Hematopoietic multipotent progenitor cell treated with erythropoietin and hydrocortisone succinate and interleukin-3 and kit ligand, for 6 days (in vitro differentiated cells): ENCODE results near the gene CEP55.
"Not testable (repeated sequence)": the region's sequence is repeated elsewhere in the genome, so short reads cannot be mapped to it uniquely, and the experiment has no call there.

Source experiments
- DNase-seq: peaks from one replicate; pipeline ENCODE4 v3.0.0-alpha.2; 2015

The CEP55 gene

GRCh38 chr10:93515071-93516005 lies 18.9 kb downstream of the CEP55 start:
- no peak for DNase-seq

DNA sequence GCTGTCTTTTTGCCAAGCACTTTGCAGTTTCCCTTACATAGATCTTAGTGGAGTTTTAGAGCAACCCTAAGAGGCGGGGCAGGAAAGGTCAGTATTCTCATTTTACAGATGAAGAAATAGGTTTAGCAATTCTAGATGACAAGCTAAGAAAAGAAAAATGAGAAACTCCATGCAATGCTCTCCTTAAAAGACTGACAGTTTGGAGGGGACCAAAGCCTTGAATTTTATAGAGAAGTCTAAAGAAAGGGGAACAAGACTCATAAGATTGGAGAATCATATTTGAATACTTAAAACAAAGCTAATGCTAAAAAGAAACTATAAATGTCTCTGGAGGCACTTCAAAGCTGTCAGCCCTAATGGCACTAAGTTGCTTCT lies 19.6 kb downstream of the CEP55 start:
- DNase-seq = no peak

DNA sequence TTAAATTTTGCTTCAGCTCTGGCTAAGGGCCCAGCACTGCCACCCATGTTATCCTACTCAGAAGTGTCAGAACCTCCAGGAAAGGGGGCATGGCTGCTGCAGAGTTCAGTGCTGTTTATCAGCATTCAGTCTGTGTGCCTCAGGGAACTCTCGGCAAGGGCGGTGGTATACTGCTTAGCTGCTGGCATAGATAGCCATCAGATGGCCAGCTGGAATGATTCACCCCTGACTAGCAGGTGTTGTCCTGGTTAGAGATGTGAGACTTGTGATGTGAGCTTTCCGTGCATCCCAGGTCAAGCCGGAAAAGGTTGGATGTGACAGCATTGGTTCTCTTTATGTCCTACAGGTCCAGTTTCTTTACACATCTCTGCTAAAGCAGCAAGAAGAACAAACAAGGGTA lies 22.1 kb downstream of the CEP55 start:
- no peak for DNase-seq

GRCh38 chr10:93535293-93535692 lies 38.9 kb downstream of the CEP55 start:
- DNase-seq = no peak

DNA sequence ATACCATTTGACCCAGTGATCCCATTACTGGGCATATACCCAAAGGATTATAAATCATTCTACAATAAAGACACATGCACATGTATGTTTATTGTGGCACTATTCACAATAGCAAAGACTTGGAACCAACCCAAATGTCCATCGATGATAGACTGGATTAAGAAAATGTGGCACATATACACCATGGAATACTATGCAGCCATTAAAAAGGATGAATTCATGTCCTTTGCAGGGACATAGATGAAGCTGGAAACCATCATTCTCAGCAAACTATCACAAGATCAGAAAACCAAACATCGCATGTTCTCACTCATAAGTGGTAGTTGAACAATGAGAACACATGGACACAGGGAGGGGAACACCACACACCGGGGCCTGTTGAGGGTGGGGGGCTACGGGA lies 44.5 kb downstream of the CEP55 start:
- not testable (repeated sequence) for DNase-seq

- DNase-seq = peak; percentile 46
Observed at GRCh38 chr10:93541402-93542357, 45.3 kb downstream of the CEP55 start.

- DNase-seq = no peak
Observed at GRCh38 chr10:93542358-93542791, 46.0 kb downstream of the CEP55 start.

DNA sequence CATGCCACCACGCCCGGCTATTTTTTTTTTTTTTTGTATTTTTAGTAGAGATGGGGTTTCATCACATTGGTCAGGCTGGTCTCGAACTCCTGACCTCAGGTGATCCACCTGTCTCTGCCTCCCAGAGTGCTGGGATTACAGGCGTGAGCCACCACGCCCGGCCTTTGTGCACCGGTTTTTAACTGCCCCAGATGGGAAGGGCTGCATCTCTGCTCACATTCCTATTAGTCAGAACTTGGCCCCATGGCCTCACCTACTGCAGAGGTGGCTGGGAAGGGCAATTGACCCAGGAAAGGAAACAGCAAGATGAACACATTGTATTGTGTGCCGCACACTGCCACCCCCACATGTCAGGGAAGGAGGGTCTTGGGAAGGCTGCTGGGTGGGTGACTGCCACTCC lies 50.6 kb downstream of the CEP55 start:
- not testable (repeated sequence) for DNase-seq

DNA sequence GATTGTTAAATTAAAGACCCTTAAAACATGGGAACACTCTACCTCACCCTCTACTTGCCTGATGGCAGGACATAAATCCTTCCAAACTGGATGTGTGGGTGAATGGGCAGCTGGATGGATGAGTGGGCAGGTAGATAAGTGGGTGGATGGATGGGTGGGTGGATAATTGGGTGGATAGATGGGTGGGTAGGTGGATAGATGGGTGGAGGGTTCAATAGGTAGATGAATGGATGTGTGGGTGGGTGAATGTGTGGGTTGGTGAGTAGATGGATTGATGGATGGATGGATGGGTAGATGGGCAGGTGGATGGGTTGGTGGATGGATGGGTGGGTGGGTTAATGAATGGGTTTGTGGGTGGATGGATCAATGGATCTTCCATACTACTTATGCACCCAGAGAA lies 51.1 kb downstream of the CEP55 start:
- no peak for DNase-seq

DNA sequence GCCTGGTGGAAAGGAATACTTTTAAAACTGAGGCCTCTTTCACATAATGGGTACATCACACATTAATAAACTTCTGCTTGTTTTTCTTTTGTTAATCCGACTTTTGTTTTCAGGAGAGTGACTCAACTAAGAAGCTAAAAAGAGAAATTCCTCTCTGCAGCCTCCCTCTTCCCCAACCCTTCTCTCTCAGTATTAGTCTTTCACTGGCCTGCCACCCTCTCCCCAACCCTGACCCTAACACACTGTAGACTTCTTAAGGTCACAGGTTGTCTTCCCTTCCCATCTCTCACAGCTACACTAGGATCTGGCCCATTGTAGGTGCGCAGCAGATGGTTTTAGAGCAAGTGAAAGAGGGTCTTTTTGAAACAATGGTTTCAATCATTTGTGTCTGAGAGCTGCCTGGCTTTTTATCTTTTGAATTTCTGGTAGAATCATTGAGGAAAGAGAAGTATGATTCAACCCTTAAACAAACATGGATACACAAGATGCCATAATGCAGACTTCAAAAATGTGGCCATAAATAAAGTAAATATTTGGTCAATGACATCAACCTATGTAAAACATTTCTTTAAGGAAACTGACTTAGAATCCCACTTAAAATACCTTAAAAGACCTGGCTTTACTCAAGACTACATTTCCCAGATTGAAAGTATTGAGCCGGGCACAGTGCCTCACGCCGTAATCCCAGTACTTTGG lies 52.1 kb downstream of the CEP55 start:
- no peak for DNase-seq

DNA sequence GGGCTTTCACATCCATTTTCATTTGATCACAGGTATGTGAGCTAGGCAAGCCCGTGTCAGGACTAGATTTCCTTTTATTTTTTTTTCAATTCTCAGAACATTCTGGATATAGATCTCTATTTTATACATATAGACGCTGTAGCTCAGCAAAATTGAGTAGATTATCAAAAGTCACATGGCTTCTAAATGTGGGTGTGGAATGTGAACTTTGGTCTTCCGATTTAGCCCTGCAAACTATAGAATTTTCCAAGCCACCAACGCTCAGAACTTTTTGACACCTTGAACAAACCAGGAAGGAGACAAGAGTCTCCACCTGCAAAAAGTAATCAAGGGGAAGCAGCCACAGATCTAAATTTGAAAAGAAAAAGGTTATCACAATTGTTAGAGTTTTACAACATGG lies 54.2 kb downstream of the CEP55 start:
- DNase-seq = no peak

GRCh38 chr10:93552780-93553179 lies 56.4 kb downstream of the CEP55 start:
- DNase-seq = no peak

DNA sequence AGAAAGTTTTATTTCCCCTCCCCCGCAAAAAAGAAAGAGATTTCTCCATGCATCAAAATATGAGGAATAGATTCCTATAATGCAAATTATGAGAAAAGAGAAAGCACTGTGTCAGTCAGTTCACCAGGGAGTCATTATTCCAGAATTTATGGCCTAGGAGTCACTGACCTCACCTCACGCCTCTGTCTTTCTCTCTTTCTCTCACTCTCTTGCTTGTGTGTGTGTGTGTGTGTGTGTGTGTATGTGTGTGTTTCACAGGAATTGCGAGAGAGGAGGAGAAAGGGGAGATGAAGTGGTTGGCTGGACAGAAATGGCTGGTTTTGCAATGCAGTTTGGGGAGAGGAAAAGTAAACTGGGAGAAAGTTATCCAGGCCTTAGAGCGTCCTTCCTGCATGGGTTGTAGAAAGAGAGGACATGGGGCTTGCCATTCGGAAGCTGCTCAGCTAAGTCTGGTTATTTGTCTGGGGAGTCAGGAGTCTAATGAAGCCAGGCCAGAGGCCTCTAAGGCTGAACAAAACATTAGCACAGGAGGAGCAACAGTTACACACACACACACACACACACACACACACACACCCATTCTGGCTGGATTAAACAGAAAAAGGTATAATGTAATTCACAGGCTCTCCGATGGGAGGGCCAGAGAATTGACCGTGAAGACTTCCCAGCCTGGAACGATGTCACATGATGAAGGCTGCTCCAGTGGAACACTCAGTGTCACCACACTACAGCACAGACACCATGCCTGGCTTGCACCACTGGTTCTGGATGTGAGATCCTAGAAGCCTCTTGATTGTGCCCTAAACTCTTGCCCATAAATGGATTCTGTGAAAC lies 57.3 kb downstream of the CEP55 start:
- no peak for DNase-seq

DNA sequence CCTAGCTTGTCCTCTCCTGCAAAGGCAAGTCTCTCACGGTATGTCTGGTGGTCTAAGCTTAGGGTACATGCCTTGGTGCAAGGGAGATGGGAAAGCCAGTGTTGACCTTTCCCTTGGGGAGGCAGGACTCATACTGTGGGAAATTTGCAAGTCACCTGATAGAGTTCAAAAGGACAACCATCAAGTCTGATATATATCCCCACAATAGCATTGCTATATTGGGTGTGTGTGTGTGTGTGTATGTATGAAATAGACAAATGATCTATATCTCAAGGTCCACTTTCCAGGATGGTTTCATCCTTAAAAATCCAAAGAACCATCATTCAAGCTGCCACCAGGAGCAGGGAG lies 57.9 kb downstream of the CEP55 start:
- DNase-seq = no peak

DNA sequence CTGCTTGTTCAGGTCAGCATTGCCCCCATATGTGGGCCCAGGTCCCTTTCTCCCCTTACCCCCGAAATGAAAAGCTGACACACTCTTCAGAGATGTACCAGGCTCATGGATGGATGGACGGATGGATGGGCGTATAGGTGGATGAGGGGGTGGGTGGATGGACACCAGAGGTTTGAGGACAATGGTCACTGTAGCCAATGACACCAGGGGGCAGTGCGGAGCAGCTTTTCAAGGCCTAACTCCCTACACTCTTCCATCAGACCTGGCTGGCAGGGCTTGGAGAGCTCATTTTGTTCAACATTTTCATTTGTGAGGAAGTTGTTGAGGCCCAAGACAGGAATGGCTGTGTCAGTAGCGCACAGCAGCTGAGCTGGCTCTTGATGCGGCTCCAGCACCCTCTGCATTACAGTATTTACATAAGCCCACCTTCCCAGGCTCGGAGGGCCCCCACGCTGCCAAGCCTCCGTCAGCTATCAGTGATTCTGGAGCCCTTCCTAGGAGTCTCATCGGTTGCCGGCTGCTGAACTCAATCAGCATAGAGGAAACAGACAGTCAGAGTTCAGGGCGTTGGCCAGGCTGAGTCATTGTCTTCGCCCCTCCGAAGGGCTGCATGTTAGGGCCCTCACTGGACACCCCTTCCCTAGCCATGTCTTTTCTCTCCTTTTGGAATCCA lies 58.5 kb downstream of the CEP55 start:
- DNase-seq = peak; percentile 89

GRCh38 chr10:93559490-93559889 lies 63.1 kb downstream of the CEP55 start:
- no peak for DNase-seq

DNA sequence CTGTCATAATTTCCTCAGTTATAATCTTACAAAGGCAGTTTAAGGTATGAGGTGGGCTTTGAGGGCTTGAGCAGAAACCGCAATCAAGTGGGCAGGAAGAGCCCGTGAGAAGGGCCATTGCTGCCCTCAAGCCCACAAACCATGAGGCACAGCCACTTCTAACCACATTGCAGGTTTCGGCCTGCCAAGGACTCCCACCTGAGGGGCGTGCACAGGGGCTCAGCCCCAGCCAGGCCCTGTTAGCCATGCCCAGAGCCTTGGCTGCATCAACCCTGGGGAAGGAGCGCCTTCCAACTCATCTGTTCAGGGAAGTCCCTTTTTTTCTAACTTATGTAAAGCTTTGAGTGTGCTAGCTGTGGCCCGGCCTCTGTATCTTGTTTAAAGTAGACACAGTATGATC lies 64.1 kb downstream of the CEP55 start:
- no peak for DNase-seq

DNA sequence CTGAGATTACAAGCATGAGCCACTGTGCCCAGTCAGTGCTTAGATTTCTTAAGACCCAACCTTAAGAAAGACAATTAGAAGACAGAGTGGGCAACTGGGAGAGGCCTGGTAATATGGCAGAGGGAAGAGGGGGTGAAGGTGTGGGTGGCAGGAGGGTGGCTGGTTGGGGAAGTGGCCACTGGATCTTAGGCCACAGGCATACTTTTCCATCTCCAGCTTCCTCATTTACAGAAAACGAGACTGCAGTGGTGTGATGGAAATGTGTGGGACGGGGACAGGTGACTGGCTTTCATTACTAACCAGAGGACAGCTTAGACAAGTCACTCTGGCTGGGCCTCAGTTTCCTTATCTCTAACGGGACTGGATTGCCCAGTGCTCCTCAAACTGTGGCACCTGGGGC lies 69.0 kb downstream of the CEP55 start:
- no peak for DNase-seq

GRCh38 chr10:93566435-93567276 lies 70.2 kb downstream of the CEP55 start, which contains the start of gene FFAR4:
TSS of gene FFAR4 (plus strand) at chr10:93566665. CDS start at chr10:93566721, 56 bp downstream.
- DNase-seq = no peak

GRCh38 chr10:93567277-93568104 lies 71.1 kb downstream of the CEP55 start:
- DNase-seq = no peak
